LoVo (cell line): ENCODE results near the gene SCARF1.

Experiments
- DNase-seq: peaks from one replicate; pipeline ENCODE4 v3.0.0-alpha.2; 2016; ENCODE audit warnings: low spot score

SCARF1 gene

DNA sequence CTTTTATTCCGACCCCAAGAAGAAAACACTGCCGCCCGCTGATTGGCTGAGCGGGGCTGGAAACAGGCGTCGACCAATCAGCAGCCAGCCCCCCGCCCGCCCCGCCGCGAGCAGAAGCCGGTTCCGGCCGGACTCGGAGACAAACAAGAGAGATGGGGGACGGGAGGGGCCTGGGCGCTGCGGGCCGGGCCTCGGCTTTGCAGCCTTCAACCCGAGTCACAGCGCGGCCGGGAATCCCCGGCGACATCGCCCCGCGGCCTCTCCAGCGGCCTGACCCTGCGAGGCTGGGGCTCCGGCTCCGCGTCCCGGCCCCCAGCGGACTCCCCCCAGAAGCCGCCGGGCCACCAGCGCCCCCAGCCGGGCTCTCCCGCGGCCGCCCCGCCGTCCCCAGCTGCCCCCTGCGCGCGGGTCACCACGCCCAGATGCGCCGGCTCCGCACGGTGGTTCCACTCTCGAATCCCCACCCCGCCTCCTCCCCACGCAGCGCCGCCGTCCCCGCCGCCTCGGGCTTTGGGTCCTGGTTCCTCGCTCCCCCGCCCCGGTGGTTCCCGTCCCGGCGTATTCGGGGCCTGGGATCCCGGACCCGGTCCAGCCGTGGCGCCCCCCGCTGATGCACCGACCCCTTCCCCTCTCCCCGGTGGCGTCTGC lies 16.6 kb downstream of the SCARF1 start:
- DNase-seq: peak; percentile 89

DNA sequence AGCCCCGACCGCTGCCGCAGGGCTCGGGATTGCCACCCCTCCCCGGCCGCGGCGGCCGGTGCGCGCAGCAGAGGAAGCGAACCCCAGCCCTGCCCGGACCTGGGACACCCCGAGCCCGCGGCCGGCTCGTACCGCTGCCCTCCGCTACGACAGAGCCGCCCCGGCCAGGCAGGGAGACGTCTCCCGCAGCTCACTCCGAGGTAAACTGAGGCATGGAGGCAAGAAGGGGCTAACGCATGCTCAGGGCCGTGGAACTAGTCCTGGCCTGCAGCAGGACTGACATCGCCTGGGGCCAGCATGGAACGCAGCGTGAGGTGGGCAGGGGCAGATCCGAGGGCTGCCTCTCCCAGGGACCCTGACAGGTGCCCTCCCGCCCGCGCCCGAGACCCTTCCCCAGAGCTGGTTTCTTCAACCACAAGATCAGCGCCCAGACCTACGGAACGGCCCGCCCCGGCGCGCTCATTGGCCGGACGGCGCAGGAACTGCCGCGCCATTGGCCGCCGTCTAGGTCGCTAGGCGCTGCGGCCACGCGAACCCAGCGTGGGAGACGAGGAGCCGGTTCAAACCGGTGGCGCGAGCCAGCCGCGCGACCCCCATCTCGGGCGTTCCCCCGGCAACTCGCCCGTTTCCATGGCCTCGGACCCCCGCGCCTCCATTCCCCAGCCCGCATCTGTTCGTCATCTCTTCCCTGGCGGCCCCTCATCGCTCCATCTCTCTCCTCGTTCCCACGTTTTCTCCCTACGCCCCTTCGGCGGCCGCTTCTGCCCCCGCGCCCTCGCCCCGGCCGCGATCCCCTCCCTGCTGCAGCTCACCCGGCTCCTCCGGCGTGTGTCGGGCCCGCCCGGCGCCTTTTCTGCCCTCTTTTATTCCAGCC lies 17.3 kb downstream of the SCARF1 start, which contains the start of gene SLC43A2:
TSS of gene SLC43A2 (minus strand) at position 853 of the 874 bp plus-strand sequence. CDS start 960 bp downstream, outside the sequence.
- peak; percentile 83 for DNase-seq

DNA sequence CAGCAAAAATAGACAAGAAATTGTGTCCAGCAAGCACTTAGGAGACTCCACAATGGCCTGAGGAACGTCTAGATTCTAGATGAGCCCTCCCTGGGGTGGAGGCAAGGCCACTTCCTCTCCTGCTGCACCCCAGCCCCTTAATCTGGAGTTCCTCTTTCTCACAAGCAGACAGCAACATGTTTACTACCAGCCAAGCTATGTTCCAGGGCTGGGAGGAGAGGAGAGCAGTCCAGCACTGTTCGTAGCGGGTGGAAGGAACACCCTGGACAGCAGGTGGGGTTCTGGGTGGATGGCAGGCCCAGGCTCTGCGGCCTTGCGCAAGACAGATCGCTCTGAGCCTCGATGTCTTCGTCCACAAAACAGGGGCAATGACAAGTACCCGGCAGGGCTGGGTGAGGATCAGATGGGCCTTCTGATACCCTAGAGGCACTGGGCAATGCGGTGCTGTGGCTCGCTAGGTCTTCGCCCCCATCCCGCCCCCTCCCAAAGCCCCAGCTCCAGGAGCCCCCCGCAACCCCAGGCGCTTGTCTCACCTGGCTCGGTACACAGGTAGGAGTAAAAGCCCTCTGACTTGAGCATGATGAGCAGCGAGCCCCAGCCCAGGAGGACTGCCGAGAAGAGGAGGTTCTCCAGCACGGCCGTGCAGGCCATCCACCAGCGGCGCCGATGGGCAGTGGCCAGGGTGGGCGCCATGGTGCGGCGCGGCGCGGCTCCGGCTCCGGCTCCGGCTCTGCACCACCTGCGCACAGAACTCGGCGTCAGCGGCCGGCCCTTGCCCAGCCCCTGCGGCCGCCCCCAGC lies 18.1 kb downstream of the SCARF1 start:
- DNase-seq: no peak

DNA sequence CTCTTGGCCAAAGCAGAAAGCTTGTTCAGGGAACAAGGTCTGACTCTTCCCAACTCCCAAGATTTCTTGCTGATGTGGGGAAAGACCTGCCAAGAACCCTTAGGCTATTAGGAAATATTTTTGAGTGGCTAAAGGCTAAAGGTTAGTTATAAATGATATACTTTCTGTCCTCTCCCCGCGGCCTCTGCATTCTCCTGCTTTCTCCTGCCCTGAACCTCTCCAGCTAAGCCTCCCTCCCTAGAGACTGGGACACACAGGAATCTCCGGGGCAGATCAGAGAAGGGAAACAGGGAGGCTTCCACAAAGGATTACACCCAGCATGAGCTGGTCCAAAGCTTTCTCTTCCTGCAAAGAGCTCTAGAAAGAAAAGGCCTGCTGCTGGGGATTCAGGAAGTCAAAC lies 19.2 kb downstream of the SCARF1 start:
- DNase-seq: no peak

DNA sequence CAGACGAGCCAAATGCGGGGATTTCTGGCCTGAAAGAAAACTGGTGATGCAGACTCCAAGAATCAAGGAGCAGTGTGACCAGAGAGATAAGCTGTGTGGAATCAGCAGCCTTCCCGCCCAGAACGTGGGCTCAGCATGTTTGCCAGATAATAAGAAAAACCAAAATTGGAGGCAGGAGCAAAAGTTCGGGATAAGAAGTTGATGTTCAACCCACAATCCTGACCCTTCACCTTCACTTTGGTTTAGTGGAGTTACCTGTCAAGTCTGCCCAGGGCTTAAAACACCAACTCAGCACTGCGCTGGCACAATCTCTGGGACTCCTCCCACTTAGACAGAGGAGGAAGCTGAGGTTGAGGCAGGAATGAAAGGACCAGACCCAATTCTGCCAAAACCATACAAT lies 20.0 kb downstream of the SCARF1 start:
- DNase-seq: no peak

DNA sequence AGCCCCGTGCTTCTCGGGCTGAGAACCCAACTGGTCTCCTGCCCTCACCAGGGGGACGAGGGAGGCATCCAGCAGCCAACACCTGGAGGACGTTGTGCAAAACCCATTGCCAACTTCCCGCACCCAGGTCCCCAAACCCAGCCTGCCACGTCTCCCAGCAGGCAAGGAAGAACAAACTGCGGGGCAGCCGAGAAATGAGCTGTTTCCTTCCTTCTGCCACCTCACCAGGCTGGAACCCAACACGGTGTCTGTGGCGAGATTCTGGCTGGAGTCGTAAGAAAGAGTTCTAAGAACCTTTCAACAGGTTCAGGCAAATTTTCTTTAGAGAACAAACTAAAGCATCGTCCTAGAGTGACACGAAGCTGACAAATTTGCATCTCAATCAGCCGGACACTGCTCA lies 20.5 kb downstream of the SCARF1 start:
- no peak for DNase-seq

DNA sequence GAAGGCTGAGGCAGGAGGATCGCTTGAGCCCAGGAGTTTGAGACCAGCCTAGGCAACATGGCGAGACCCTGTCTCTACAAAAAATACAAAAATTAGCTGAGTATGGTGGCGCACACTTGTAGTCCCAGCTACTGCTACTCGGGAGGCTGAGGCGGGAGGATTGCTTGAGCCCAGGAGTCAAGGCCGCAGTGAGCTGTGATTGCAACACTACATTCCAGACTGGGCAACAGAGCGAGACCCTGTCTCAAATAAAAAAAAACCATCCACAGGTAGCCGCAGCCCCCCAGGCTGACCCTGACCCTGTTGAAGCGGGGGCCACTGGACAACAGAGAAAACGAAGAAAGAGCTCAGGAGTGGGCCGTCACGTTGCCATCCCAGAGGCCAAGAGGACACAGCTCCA lies 20.9 kb downstream of the SCARF1 start:
- DNase-seq: no peak

DNA sequence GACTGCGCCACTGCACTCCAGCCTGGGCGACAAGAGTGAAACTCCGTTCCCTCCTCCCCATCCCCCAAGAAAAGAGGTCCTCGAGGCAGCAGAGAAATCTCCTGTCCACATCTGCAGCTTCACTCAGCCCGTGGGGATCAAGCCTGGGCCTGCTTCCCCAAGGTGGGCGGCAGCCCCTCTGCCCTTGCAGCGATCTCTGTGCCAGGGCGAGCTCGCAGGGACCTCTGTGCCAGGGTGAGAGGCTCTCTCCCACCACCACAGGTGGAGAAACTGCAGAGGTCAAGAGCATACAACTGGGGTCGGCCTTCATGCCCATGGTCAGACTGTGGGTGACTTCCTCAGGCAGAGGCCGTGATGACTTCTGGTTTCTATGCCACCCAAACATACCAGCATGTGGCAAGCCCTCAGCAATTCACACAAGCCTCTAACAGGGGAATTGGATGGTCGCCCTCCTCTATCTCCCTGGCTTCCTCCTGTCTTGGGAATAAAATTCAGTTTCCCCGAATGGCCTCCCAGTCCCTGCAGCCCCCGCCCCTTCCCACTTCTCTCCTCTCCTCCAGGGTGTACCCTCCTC lies 22.4 kb downstream of the SCARF1 start:
- DNase-seq: no peak

DNA sequence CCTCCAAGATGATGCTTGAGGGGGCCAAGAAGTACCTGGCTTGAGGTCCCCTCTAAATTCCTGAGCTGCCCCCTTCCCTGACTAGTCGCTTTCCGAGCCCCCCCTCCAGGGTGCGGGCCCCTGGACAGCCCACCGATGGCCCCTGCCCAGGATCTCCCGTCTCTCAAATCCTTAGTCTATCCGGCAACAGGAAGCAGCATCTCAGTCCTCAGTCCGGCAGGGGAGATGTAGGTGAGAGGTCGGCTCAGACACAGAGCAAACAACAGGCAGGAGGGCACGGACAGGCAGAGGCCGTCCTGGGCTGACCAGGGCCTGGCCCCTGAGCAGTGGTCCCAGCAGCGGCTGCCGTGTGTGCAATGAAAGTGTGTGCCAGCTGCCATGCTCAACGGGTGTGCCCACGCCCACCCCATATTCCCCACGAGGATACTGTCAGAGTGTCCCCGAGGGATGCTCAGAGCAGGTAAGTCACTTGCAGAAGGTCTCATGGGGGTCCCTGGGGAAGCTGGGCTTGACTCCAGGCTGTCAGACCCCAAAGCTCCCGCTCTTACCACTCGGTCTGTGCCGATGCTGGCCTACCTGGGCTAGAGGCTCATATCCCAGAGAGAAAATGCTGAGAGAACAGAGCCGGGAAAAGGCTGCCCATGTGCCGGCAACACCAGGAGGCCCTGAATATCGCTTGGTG lies 24.1 kb downstream of the SCARF1 start:
- DNase-seq: no peak

DNA sequence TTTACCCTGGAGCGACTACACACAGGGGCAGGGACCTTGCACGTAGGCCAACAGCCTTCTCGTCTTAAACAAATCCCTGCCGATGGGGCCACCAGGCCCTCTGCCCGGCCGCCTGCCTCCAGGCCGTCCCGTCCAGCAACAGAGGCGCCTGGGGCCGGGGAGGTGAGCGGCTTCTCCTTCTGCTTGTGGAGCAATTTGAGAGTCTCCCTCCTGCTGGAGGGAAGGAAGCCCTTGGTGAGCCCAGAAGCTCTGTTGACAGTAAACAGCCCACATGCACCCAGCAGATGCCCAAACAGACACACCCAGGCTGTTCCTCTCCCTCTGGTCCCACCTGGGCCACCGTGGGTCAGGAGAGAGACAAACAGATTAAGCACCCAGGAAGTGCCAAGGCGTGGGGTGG lies 25.0 kb downstream of the SCARF1 start:
- DNase-seq: no peak

DNA sequence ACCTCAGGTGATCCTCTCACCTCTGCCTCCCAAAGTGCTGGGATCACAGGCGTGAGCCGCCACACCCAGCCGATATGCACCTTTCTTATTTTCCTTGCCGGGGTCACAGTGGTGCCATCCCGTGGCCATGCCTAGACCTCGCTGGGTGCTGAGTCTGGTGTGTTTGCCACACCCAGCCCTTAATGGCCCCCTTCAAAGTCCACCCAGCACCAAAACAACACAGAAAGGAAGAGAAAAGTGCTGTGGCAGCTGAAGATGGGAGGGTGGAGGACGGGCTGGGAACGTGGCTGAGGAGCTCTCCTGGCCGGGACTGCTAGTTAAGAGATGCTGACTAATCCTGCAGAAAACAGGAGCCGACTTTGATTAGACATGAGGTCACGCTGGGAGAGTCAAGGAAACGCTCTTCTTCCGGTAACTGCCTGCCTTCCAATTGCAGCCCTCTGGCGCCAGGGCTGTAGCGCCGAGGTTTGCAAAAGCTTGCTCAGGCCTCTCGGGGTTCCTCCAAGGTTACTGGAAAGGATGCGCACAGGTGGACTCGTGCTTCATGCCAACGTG lies 27.8 kb downstream of the SCARF1 start:
- peak; percentile 81 for DNase-seq

DNA sequence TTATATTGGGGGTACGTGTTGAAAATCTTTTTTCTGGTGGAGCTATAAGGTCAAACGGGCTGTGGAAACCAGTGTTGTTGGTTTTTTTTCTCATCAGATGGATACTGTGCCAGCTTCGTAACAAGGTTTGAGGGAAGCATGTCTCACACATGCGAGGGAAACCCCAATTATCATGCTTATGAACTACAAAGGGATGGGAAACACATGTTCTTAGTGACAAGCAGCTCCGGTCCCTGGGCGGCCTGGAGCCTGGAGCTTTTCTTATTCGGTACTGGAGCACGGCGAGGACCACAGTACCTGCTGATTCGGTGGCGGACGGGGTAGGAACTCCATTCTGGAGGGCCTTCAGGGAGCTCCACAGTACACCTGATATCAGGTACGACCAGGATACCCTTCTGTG lies 29.4 kb downstream of the SCARF1 start:
- DNase-seq: no peak

DNA sequence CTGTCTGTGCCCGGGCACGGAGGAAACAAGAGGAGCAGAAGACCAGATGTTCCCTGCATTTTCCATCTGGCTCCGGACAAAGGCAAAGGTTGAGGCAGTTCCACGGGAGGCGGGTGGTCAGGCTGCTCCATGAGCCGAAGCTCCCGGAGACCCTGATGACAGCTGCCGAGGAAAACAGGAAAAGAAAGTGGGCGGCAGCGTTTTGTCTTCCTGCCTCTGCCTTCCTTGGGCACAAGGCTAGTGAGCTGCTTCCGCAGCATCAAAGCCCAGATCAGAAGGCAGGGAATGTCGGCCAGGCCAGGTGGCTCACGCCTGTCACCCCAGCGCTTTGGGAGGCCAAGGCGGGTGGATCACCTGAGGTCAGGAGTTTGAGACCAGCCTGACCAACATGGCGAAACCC lies 33.1 kb downstream of the SCARF1 start:
- no peak for DNase-seq

DNA sequence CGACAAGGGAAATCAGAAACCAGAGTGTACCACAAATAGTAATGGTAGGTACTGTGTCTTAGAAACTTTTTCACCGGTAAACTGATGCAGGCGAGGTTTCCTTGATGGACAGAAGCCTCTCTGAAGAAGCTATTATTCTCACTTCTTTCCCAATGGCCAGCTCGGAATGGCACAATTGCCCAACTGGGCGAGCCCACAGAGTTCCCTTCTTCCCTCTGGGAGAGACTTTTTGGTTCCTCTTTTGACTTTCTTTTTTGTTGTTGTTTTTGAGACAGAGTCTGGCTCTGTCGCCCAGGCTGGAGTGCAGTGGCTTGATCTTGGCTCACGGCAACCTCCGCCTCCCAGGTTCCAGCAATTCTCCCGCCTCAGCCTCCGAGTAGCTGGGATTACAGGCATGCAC lies 33.8 kb downstream of the SCARF1 start:
- no peak for DNase-seq

DNA sequence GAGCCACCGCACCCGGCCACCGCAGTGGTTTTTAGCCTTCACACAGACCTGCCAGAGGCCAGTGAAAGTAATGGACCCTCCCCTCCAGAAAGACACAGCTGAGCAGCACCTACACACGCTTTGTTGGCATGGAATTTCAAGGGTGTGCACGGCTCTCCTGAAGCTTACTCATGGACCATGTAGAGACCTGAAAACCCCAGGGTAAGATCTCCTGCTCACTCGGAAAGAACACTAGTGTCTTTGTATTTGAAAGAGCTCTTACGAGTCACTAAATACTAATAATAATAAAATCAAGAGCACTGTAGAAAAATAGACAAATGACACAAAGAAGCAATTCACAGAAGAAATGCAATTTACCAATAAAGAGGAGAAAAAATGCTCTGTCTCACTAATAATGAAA lies 36.9 kb downstream of the SCARF1 start:
- DNase-seq: no peak

DNA sequence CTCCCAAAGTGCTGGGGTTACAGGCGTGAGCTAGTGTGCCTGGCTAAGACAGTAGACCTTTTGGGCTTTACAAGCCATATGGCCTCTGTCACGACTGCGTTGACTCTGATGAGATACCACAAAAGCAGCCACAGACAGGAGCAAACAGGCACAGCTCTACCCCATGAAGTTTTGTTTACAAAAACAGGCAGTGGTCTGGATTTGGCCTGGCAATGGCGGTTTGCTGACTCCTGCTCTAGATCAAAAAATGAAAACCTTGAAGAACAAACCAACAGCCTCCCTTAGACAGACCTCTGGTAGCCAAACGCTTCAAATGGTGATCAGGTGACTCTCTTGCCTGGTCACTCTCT lies 37.6 kb downstream of the SCARF1 start:
- DNase-seq: no peak

DNA sequence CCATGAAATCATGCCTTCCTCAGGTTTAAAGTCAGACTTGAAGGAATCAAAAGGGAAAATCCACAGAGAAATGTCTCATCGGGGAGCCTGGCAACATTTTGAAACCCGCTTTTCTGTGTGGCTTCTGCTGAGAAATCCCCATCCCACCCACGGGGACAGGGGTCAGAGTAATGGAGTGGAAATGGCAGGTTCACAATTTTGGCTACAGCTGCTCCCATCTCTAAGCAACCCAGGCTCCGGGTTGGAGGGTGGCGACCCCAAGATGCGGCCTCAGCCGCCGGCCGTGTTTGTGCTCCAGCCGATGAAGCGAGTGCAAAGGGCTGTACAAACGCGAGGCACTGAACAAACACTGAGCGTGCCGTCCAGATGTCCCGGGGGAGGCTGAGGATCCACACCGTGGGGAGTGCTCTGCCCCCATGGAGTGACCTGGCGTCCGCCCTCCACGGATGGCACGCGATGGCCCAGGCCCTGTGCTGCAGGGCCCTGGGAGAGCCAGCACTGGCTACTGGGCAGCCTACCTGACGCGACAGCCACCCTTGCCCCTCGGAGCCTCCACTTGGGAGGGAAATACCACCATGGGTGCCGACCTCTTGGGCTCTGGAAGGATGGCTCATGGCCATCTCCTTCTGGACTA lies 39.1 kb downstream of the SCARF1 start:
- DNase-seq: no peak

DNA sequence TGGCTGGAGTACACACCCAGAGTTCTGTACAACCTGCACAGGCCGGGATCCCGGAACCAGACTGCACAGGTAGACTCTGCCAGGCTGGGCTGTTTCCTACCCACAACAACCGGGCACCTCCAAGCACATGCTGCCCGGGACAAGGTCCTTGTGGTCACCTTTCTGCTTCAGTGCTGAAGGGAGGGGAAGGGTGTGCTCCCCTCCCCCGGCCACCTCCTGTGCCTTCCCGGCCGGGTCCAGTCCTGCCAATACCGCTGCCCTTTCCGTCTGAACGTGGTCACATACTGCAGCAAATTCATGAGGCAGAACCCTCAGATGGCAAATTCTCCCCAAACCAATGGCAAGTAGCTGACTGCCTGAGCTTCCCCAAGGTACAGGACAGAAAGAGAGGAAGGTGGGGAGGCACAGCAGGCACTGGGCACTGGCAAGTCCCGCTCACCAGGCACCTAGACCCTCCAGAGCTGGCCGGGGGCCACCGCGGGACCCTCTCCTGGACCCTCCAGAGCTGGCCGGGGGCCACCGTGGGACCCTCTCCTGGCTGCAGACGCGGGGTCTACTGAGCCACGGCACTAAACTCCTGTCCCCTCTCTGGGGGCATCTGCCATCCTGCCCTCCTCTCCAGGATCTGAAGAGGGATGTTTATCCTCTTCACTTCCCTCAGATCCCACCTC lies 39.7 kb downstream of the SCARF1 start:
- DNase-seq: no peak

DNA sequence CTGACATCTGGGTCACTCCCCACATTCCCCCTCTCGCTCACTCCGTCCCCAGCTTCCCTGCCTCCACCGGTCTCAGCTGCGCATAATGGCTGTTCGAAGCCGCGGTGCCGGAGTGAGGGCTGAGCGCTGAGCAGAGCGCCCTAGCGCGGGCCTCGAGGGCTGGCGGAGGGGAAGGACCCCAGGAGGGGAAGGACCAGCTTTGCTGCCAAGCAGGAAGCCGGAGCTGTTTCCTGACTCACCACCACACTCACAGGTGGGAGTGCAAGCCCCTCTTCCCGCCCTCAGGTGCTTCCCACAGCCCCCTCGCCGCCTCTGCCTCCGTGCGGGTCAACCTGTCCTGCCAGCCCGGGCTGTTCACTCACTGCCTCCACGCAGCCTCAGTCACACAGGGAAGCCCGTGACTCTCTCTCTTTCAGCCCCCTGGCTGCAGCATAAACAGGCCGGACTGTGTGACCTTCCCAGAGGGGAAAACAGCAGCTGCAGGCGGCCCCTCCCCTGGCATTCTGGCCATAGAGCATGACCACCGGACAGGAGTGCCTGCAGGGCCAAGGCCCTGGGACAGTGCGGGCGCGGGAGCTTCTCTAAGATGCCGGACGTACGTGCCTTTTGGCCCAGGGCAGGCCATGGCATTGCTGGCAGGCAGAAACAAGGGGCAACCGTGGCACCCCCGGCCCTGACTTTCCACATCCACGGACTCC lies 40.6 kb downstream of the SCARF1 start:
- DNase-seq: no peak

DNA sequence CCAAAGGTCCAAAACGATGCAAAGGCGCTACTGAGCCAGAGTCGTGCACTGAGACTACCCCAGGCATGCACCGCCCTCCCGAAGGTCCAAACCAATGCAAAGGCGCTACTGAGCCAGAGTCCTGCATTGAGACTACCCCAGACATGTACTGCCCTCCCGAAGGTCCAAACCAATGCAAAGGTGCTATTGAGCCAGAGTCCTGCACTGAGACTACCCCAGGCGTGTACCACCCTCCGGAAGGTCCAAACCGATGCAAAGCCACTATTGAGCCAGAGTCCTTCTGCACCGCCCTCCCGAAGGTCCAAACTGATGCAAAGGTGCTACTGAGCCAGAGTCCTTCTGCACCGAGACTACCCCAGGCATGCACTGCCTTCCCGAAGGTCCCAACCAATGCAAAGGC lies 44.0 kb downstream of the SCARF1 start:
- DNase-seq: no peak
